WTC11 (cell line): ENCODE results near the gene CHRNA4. TPM values are rescaled to one million over a fixed set of nuclear protein-coding genes. Genes with fewer than 3 reads are reported as not detected.

ENCODE experiments used
- ATAC-seq: fragments of 200-7000 bp; cut with Tn5 transposase; 2 replicates; pipeline ENCODE4 v1.10.0; 2021; ENCODE audit warnings: mild to moderate bottlenecking, moderate library complexity
- CTCF ChIA-PET: fragments of 300-600 bp; sonication (Branson Sonifier 250); formaldehyde crosslinking; loops from one replicate; lab custom pipeline; 2021; ENCODE audit warnings: antibody characterized with exemption; lab: Charles Lee
- POLR2A ChIA-PET: fragments of 350-600 bp; sonication (Branson Sonifier 250); formaldehyde crosslinking; loops from one replicate; lab custom pipeline; 2021; ENCODE audit warnings: antibody characterized with exemption; lab: Charles Lee
- DNase-seq: peaks from one replicate; pipeline ENCODE4 v3.0.0; 2021; ENCODE audit warnings: low spot score
- H3K27ac Mint-ChIP-seq: 2 replicates; pipeline ENCODE4 v1.8.0; 2021; ENCODE audit warnings: mixed read lengths
- H3K27me3 Mint-ChIP-seq: 2 replicates; pipeline ENCODE4 v1.8.0; 2021; ENCODE audit warnings: low read depth, mild to moderate bottlenecking, moderate library complexity, mixed read lengths
- H3K36me3 Mint-ChIP-seq: 2 replicates; pipeline ENCODE4 v1.8.0; 2021; ENCODE audit warnings: mixed read lengths
- H3K4me1 Mint-ChIP-seq: 2 replicates; pipeline ENCODE4 v1.8.0; 2022; ENCODE audit warnings: mixed read lengths
- H3K4me3 Mint-ChIP-seq: 2 replicates; pipeline ENCODE4 v1.8.0; 2021; ENCODE audit warnings: mild to moderate bottlenecking, moderate library complexity, mixed read lengths
- H3K9me3 Mint-ChIP-seq: 2 replicates; pipeline ENCODE4 v1.8.0; 2021; ENCODE audit warnings: mixed read lengths
- CREB1 ChIP-seq: sonication (generic); formaldehyde crosslinking; IDR thresholded peaks from 2 replicates; pipeline ENCODE4 v1.8.0; 2023; ENCODE audit warnings: mild to moderate bottlenecking, missing genetic modification reagents
- CREM ChIP-seq: sonication (generic); formaldehyde crosslinking; IDR thresholded peaks from 2 replicates; pipeline ENCODE4 v1.8.1; 2022; ENCODE audit warnings: mild to moderate bottlenecking, missing genetic modification reagents, moderate library complexity
- HMGA2 ChIP-seq: fragments of 250-450 bp; sonication (Bioruptor Pico); IDR thresholded peaks from 2 replicates; pipeline ENCODE4 v1.4.0; 2021; ENCODE audit warnings: mild to moderate bottlenecking, moderate library complexity
- JAZF1 ChIP-seq: fragments of 250-450 bp; sonication (Bioruptor Pico); IDR thresholded peaks from 2 replicates; pipeline ENCODE4 v1.9.0; 2021; ENCODE audit warnings: moderate library complexity, mild to moderate bottlenecking, inconsistent platforms
- NFATC4 ChIP-seq: fragments of 250-450 bp; sonication (Bioruptor Pico); IDR thresholded peaks from 2 replicates; pipeline ENCODE4 v1.9.0; 2021; ENCODE audit warnings: mild to moderate bottlenecking
- TP53 ChIP-seq: sonication (generic); formaldehyde crosslinking; IDR thresholded peaks from 2 replicates; pipeline ENCODE4 v1.8.1; 2023; ENCODE audit warnings: mild to moderate bottlenecking, missing genetic modification reagents
- total RNA-seq: library from RNA; stranded (reverse); gene quantifications from 3 replicates; pipeline ENCODE4 v1.2.3, GENCODE V29; 2021
- TF ChIP-seq, protein P1 (sequence below): sonication (generic); formaldehyde crosslinking; IDR thresholded peaks from 2 replicates; pipeline ENCODE4 v1.8.0; 2023; ENCODE audit warnings: missing genetic modification reagents, mild to moderate bottlenecking, borderline replicate concordance
- TF ChIP-seq, protein P2 (sequence below): fragments of 250-450 bp; sonication (Bioruptor Pico); IDR thresholded peaks from 2 replicates; pipeline ENCODE4 v2.1.2; 2022; ENCODE audit warnings: mild to moderate bottlenecking, moderate library complexity
- TF ChIP-seq, protein P3 (sequence below): sonication (generic); formaldehyde crosslinking; IDR thresholded peaks from 2 replicates; pipeline ENCODE4 v1.8.0; 2022; ENCODE audit warnings: mild to moderate bottlenecking, missing genetic modification reagents
- TF ChIP-seq, protein P4 (sequence below): sonication (generic); formaldehyde crosslinking; IDR thresholded peaks from 2 replicates; pipeline ENCODE4 v1.8.1; 2023; ENCODE audit warnings: mild to moderate bottlenecking, missing genetic modification reagents, moderate library complexity
- TF ChIP-seq, protein P5 (sequence below): sonication (generic); formaldehyde crosslinking; IDR thresholded peaks from 2 replicates; pipeline ENCODE4 v1.8.1; 2022; ENCODE audit warnings: low read depth, missing genetic modification reagents, borderline replicate concordance
- TF ChIP-seq, protein P6 (sequence below): sonication (generic); formaldehyde crosslinking; IDR thresholded peaks from 2 replicates; pipeline ENCODE4 v1.8.1; 2023; ENCODE audit warnings: mild to moderate bottlenecking, moderate library complexity, missing genetic modification reagents
- TF ChIP-seq, protein P7 (sequence below): fragments of 250-450 bp; sonication (Bioruptor Pico); IDR thresholded peaks from 2 replicates; pipeline ENCODE4 v1.9.0; 2021; ENCODE audit warnings: mild to moderate bottlenecking
- TF ChIP-seq, protein P8 (sequence below): sonication (generic); formaldehyde crosslinking; IDR thresholded peaks from 2 replicates; pipeline ENCODE4 v1.8.1; 2022; ENCODE audit warnings: mild to moderate bottlenecking, missing genetic modification reagents, moderate library complexity, borderline replicate concordance

Gene CHRNA4
- total RNA-seq, 1 experiment from 2014 or later, result 2.5 TPM

DNA sequence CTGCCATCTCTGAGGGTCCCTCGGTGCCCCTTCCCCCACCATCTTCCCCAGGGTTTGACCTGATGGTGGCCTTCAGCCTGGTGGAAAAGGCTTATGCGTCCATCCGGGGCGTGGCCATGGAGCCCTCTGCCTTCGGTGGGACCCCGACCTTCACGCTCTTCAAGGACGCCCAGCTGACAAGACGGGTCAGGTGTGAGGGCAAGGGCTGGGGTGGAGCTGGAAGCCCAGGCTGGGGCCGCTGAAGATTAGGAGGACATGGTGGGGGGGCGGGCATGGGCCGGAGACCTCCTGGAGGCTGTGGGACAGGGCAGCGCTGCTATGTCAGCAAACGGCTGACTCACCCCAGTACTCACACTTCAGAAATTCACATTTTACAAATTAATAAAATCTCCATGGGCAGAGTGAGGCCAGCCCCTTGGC is 44.6 kb downstream of the CHRNA4 start (continued):
- TF ChIP-seq, protein P1, sequence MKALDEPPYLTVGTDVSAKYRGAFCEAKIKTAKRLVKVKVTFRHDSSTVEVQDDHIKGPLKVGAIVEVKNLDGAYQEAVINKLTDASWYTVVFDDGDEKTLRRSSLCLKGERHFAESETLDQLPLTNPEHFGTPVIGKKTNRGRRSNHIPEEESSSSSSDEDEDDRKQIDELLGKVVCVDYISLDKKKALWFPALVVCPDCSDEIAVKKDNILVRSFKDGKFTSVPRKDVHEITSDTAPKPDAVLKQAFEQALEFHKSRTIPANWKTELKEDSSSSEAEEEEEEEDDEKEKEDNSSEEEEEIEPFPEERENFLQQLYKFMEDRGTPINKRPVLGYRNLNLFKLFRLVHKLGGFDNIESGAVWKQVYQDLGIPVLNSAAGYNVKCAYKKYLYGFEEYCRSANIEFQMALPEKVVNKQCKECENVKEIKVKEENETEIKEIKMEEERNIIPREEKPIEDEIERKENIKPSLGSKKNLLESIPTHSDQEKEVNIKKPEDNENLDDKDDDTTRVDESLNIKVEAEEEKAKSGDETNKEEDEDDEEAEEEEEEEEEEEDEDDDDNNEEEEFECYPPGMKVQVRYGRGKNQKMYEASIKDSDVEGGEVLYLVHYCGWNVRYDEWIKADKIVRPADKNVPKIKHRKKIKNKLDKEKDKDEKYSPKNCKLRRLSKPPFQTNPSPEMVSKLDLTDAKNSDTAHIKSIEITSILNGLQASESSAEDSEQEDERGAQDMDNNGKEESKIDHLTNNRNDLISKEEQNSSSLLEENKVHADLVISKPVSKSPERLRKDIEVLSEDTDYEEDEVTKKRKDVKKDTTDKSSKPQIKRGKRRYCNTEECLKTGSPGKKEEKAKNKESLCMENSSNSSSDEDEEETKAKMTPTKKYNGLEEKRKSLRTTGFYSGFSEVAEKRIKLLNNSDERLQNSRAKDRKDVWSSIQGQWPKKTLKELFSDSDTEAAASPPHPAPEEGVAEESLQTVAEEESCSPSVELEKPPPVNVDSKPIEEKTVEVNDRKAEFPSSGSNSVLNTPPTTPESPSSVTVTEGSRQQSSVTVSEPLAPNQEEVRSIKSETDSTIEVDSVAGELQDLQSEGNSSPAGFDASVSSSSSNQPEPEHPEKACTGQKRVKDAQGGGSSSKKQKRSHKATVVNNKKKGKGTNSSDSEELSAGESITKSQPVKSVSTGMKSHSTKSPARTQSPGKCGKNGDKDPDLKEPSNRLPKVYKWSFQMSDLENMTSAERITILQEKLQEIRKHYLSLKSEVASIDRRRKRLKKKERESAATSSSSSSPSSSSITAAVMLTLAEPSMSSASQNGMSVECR (CRISPR knock-in tag), result no peak
- no peak for TF ChIP-seq CREB1
- TF ChIP-seq, protein P2, sequence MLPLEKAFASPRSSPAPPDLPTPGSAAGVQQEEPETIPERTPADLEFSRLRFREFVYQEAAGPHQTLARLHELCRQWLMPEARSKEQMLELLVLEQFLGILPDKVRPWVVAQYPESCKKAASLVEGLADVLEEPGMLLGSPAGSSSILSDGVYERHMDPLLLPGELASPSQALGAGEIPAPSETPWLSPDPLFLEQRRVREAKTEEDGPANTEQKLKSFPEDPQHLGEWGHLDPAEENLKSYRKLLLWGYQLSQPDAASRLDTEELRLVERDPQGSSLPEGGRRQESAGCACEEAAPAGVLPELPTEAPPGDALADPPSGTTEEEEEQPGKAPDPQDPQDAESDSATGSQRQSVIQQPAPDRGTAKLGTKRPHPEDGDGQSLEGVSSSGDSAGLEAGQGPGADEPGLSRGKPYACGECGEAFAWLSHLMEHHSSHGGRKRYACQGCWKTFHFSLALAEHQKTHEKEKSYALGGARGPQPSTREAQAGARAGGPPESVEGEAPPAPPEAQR (CRISPR knock-in tag), result no peak
- TF ChIP-seq, protein P3, sequence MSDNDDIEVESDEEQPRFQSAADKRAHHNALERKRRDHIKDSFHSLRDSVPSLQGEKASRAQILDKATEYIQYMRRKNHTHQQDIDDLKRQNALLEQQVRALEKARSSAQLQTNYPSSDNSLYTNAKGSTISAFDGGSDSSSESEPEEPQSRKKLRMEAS (CRISPR knock-in tag), result no peak
- TF ChIP-seq, protein P4, sequence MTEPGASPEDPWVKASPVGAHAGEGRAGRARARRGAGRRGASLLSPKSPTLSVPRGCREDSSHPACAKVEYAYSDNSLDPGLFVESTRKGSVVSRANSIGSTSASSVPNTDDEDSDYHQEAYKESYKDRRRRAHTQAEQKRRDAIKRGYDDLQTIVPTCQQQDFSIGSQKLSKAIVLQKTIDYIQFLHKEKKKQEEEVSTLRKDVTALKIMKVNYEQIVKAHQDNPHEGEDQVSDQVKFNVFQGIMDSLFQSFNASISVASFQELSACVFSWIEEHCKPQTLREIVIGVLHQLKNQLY (CRISPR knock-in tag), result no peak
- TF ChIP-seq, protein P5, sequence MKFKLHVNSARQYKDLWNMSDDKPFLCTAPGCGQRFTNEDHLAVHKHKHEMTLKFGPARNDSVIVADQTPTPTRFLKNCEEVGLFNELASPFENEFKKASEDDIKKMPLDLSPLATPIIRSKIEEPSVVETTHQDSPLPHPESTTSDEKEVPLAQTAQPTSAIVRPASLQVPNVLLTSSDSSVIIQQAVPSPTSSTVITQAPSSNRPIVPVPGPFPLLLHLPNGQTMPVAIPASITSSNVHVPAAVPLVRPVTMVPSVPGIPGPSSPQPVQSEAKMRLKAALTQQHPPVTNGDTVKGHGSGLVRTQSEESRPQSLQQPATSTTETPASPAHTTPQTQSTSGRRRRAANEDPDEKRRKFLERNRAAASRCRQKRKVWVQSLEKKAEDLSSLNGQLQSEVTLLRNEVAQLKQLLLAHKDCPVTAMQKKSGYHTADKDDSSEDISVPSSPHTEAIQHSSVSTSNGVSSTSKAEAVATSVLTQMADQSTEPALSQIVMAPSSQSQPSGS (CRISPR knock-in tag), result no peak
- TF ChIP-seq HMGA2, result no peak

DNA sequence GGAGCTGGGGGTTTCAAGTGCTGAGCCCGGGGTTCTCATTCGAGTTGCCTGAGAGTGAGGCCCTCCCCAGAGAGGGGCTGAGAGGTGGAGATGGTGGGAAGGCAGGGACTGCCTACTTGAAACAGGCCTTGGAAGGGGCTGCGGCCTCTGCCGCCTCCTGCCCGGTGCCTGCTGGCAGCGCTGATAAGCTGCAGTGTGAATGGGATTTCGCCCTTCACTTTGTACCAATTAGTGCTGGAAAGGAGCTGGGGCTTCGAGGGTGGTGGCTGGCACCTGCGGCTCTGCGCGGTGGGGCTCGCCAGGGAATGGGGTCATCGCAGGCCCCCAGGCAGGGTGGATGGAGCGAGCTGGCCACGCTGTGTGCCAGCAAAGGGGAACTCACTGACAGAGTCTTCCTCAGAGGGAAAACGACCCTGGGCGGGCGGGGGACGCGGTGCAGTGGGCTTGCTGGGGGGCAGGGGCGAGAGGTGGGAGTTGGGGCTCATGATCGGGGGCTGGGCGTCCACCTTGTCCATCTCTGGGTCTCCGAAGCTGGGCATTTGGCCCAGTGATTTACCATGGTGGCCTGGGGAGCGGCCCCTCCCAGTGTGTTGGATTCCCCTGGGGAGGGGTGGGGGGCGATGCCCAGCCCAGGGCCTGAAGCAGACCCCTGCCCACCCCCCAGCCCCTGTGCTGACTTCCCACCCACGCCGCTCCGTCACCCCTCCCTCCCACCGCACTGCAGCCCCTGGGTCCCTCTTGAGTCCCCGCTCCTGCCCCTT is 45.2 kb downstream of the CHRNA4 start:
- no peak overlapping the region for H3K4me3 Mint-ChIP-seq
- CTCF ChIA-PET, result interaction anchor here (2.0 kb wide), 1 partner anchor 66 kb away, joined by 13 read pairs; no protein-coding TSS in a partner anchor
- no peaks in the 10 kb centered on the region for H3K36me3 Mint-ChIP-seq
- H3K9me3 Mint-ChIP-seq, result no peaks in the 10 kb centered on the region
- no peak for DNase-seq
- ATAC-seq, result no peak
- no peak overlapping the region for H3K27ac Mint-ChIP-seq
- H3K4me1 Mint-ChIP-seq, result no peaks in the 10 kb centered on the region
- H3K27me3 Mint-ChIP-seq, result no peaks in the 10 kb centered on the region
- POLR2A ChIA-PET, result no interaction called here
- TF ChIP-seq NFATC4 (no peak), JAZF1 (CRISPR knock-in tag) (no peak), TP53 (CRISPR knock-in tag) (no peak), CREM (CRISPR knock-in tag) (no peak)
- TF ChIP-seq, protein P6, sequence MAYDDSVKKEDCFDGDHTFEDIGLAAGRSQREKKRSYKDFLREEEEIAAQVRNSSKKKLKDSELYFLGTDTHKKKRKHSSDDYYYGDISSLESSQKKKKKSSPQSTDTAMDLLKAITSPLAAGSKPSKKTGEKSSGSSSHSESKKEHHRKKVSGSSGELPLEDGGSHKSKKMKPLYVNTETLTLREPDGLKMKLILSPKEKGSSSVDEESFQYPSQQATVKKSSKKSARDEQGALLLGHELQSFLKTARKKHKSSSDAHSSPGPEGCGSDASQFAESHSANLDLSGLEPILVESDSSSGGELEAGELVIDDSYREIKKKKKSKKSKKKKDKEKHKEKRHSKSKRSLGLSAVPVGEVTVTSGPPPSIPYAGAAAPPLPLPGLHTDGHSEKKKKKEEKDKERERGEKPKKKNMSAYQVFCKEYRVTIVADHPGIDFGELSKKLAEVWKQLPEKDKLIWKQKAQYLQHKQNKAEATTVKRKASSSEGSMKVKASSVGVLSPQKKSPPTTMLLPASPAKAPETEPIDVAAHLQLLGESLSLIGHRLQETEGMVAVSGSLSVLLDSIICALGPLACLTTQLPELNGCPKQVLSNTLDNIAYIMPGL, result no peak
- TF ChIP-seq, protein P7, sequence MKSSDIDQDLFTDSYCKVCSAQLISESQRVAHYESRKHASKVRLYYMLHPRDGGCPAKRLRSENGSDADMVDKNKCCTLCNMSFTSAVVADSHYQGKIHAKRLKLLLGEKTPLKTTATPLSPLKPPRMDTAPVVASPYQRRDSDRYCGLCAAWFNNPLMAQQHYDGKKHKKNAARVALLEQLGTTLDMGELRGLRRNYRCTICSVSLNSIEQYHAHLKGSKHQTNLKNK (CRISPR knock-in tag), result no peak
- TF ChIP-seq, protein P8, sequence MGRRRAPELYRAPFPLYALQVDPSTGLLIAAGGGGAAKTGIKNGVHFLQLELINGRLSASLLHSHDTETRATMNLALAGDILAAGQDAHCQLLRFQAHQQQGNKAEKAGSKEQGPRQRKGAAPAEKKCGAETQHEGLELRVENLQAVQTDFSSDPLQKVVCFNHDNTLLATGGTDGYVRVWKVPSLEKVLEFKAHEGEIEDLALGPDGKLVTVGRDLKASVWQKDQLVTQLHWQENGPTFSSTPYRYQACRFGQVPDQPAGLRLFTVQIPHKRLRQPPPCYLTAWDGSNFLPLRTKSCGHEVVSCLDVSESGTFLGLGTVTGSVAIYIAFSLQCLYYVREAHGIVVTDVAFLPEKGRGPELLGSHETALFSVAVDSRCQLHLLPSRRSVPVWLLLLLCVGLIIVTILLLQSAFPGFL (CRISPR knock-in tag), result no peak
- TF ChIP-seq, all 79 proteins: peak for 0
